K562 (cell line): ENCODE data around the gene RGS6. TPM values are rescaled to one million over a fixed set of nuclear protein-coding genes. Genes with fewer than 3 reads are reported as not detected.

ENCODE experiments used
- HEY1 ChIP-seq: fragments of 250-450 bp; sonication (Bioruptor Pico); IDR thresholded peaks from 2 replicates; pipeline ENCODE4 v1.5.0; 2020; ENCODE audit warnings: mild to moderate bottlenecking, moderate library complexity, borderline replicate concordance
- NFE2 ChIP-seq: IDR thresholded peaks from 2 replicates; pipeline ENCODE4 v1.6.1; 2014; ENCODE audit warnings: antibody characterized with exemption, low read depth
- PTTG1 ChIP-seq: fragments of 450-650 bp; IDR thresholded peaks from 2 replicates; pipeline ENCODE4 v1.6.1; 2016; ENCODE audit warnings: low read depth, mild to moderate bottlenecking, missing genetic modification characterization, missing compliant biosample characterization
- TEAD1 ChIP-seq, 2 experiments: fragments of 450-650 bp in 1 of 2; sonication (generic) in 1 of 2; formaldehyde crosslinking; IDR thresholded peaks; 2 replicates each; pipeline versions ENCODE4 v1.4.0 to v1.8.0; 2020 to 2022; ENCODE audit warnings: mild to moderate bottlenecking in 2 of 2, missing genetic modification reagents in 1 of 2
- THAP12 ChIP-seq: fragments of 250-450 bp; sonication (Bioruptor Pico); IDR thresholded peaks from 2 replicates; pipeline ENCODE4 v1.9.0; 2021; ENCODE audit warnings: mild to moderate bottlenecking, inconsistent platforms
- ZHX1 ChIP-seq: fragments of 150-350 bp; conservative IDR thresholded peaks from 2 replicates; pipeline ENCODE4 v1.6.1; 2014; ENCODE audit warnings: low read length
- ZNF134 ChIP-seq: fragments of 250-450 bp; sonication (Bioruptor Pico); conservative IDR thresholded peaks from 2 replicates; pipeline ENCODE4 v1.4.0; 2020
- ZNF347 ChIP-seq: fragments of 450-650 bp; formaldehyde crosslinking; IDR thresholded peaks from 2 replicates; pipeline ENCODE4 v1.4.0; 2020; ENCODE audit warnings: low read depth, mild to moderate bottlenecking, moderate library complexity
- polyA plus RNA-seq, 8 experiments: library from polyadenylated mRNA; depleted of rRNA in 4 of 8; stranded (reverse) in 5 of 8; unstranded in 3 of 8; fragments of >200 nt; fragmentation: Nextera tagmentation in 2 of 8; fragmentation: Illumina TruSeq in 1 of 8; extraction: Ambion mirVana in 2 of 8; extraction: Trizol in 1 of 8; gene quantifications; 2 replicates each; pipeline versions ENCODE4 v1.2.1 to v1.2.3, GENCODE V29; 2011 to 2014; ENCODE audit warnings: inconsistent platforms in 1 of 8, missing spikeins in 1 of 8
- total RNA-seq, 7 experiments: library from RNA; depleted of rRNA in 6 of 7; stranded (reverse); fragments of >200 nt in 6 of 7; fragmentation: Illumina TruSeq in 2 of 7; extraction: Trizol in 2 of 7; gene quantifications; 2 replicates each; pipeline versions ENCODE4 v1.2.1 to v1.2.3, GENCODE V29; 2011 to 2021; ENCODE audit warnings: low replicate concordance in 1 of 7

The RGS6 gene
- total and polyA plus RNA-seq, 9 of the 15 experiments (the other 6 are each of a cell fraction or from before 2014, with no cell fraction given), result not detected

- no peak for TF ChIP-seq ZHX1
- TF ChIP-seq NFE2, result no peak
- TF ChIP-seq ZNF347, result no peak
- no peak for TF ChIP-seq HEY1 (CRISPR knock-in tag)
- TF ChIP-seq TEAD1 (CRISPR knock-in tag; IDR thresholded peaks at IDR 0.05), result no peak
- TF ChIP-seq ZNF134, result no peak
- no peak for TF ChIP-seq THAP12 (CRISPR knock-in tag)
- no peak for TF ChIP-seq PTTG1 (tag)
Observed at GRCh38 chr14:72060460-72060859, 128.2 kb downstream of the RGS6 start (continued).
